HepG2 (cell line): ENCODE measurements around the gene HYPK. TPM values are rescaled to one million over a fixed set of nuclear protein-coding genes. Genes with fewer than 3 reads are reported as not detected.

Source experiments
- AGO2 ChIP-seq: fragments of 200-400 bp; formaldehyde crosslinking; optimal IDR thresholded peaks from 2 replicates; pipeline ENCODE3; 2017; ENCODE audit warnings: mild to moderate bottlenecking, low read depth, low read length, moderate library complexity
- BHLHE40 ChIP-seq: IDR thresholded peaks from 2 replicates; pipeline ENCODE4 v1.6.1; 2011; ENCODE audit warnings: low read length, improper control_type of control experiment
- CREM ChIP-seq, 2 experiments: sonication (generic) in 1 of 2; formaldehyde crosslinking in 1 of 2; IDR thresholded peaks; 2 replicates each; pipeline versions ENCODE4 v1.4.0 to v1.6.1; 2016 to 2020; ENCODE audit warnings: antibody characterized with exemption in 1 of 2, mild to moderate bottlenecking in 1 of 2, missing genetic modification reagents in 1 of 2
- FOXP1 ChIP-seq, 2 experiments: fragments of 450-650 bp in 1 of 2; IDR thresholded peaks; 2 replicates each; pipeline ENCODE4 v1.6.1; 2017 to 2018; ENCODE audit warnings: antibody characterized with exemption in 1 of 2
- HDAC1 ChIP-seq: sonication (generic); formaldehyde crosslinking; IDR thresholded peaks from 2 replicates; pipeline ENCODE4 v1.5.1; 2020; ENCODE audit warnings: mild to moderate bottlenecking, missing genetic modification reagents
- NR2F1 ChIP-seq, 2 experiments: fragments of 450-650 bp in 1 of 2; formaldehyde crosslinking in 1 of 2; IDR thresholded peaks; 2 replicates each; pipeline versions ENCODE4 v1.5.0 to v1.6.1; 2016 to 2020; ENCODE audit warnings: mild to moderate bottlenecking in 1 of 2, missing compliant biosample characterization in 1 of 2, missing genetic modification reagents in 1 of 2, moderate library complexity in 1 of 2
- PAXIP1 ChIP-seq: sonication (generic); formaldehyde crosslinking; conservative IDR thresholded peaks from 2 replicates; pipeline ENCODE4 v1.4.0; 2020; ENCODE audit warnings: mild to moderate bottlenecking, missing genetic modification reagents, moderate library complexity
- RCOR2 ChIP-seq: IDR thresholded peaks from 2 replicates; pipeline ENCODE4 v1.6.1; 2016; ENCODE audit warnings: missing biosample characterization, missing genetic modification reagents
- RFX3 ChIP-seq: IDR thresholded peaks from 2 replicates; pipeline ENCODE4 v1.6.1; 2016; ENCODE audit warnings: missing biosample characterization, missing genetic modification reagents
- SNAPC4 ChIP-seq: sonication (generic); formaldehyde crosslinking; IDR thresholded peaks from 2 replicates; pipeline ENCODE4 v1.4.0; 2020; ENCODE audit warnings: mild to moderate bottlenecking, missing genetic modification reagents
- SP1 ChIP-seq, 2 experiments: fragments of 450-650 bp in 1 of 2; sonication (generic) in 1 of 2; formaldehyde crosslinking in 1 of 2; IDR thresholded peaks; 2 replicates each; pipeline versions ENCODE4 v1.4.0 to v1.6.1; 2016 to 2020; ENCODE audit warnings: missing genetic modification reagents in 1 of 2
- SRSF1 ChIP-seq: fragments of 200-400 bp; formaldehyde crosslinking; optimal IDR thresholded peaks from 2 replicates; pipeline ENCODE3; 2017; ENCODE audit warnings: mild to moderate bottlenecking, low read depth, low read length, moderate library complexity
- YEATS4 ChIP-seq: sonication (generic); formaldehyde crosslinking; IDR thresholded peaks from 2 replicates; pipeline ENCODE4 v1.4.0; 2020; ENCODE audit warnings: missing genetic modification reagents, borderline replicate concordance
- ZNF20 ChIP-seq: sonication (generic); formaldehyde crosslinking; IDR thresholded peaks from 2 replicates; pipeline ENCODE4 v1.4.0; 2020; ENCODE audit warnings: mild to moderate bottlenecking, moderate library complexity, missing genetic modification reagents
- ZNF253 ChIP-seq: sonication (generic); formaldehyde crosslinking; IDR thresholded peaks from 2 replicates; pipeline ENCODE4 v1.8.0; 2022; ENCODE audit warnings: mild to moderate bottlenecking, missing genetic modification reagents, borderline replicate concordance
- ZNF430 ChIP-seq: sonication (generic); formaldehyde crosslinking; IDR thresholded peaks from 2 replicates; pipeline ENCODE4 v1.9.0; 2021; ENCODE audit warnings: mild to moderate bottlenecking, missing genetic modification reagents
- ZNF670 ChIP-seq: sonication (generic); formaldehyde crosslinking; IDR thresholded peaks from 2 replicates; pipeline ENCODE4 v1.8.0; 2022; ENCODE audit warnings: mild to moderate bottlenecking, missing genetic modification reagents, borderline replicate concordance
- ZNF724P ChIP-seq: sonication (generic); formaldehyde crosslinking; IDR thresholded peaks from 2 replicates; pipeline ENCODE4 v1.8.0; 2022; ENCODE audit warnings: missing genetic modification reagents, borderline replicate concordance
- ZNF747 ChIP-seq: sonication (generic); formaldehyde crosslinking; IDR thresholded peaks from 2 replicates; pipeline ENCODE4 v1.8.1; 2023; ENCODE audit warnings: missing genetic modification reagents, mild to moderate bottlenecking, borderline replicate concordance
- ZNF788 ChIP-seq: sonication (generic); formaldehyde crosslinking; IDR thresholded peaks from 2 replicates; pipeline ENCODE4 v1.5.0; 2020; ENCODE audit warnings: mild to moderate bottlenecking, missing genetic modification reagents, borderline replicate concordance
- ZZZ3 ChIP-seq: sonication (generic); formaldehyde crosslinking; IDR thresholded peaks from 2 replicates; pipeline ENCODE4 v1.4.0; 2020; ENCODE audit warnings: missing genetic modification reagents, mild to moderate bottlenecking, borderline replicate concordance
- polyA plus RNA-seq, 8 experiments: library from polyadenylated mRNA; depleted of rRNA in 3 of 8; stranded (reverse) in 7 of 8; unstranded in 1 of 8; fragments of >200 nt; fragmentation: Illumina TruSeq in 4 of 8; extraction: Trizol in 4 of 8; gene quantifications; 2 replicates each; pipeline versions ENCODE4 v1.2.1 to v1.2.3, GENCODE V29; 2011 to 2016; ENCODE audit warnings: low read depth in 4 of 8, missing spikeins in 1 of 8, mixed read lengths in 1 of 8; ENCODE audit not compliant: insufficient read depth in 1 of 8
- total RNA-seq, 5 experiments: library from RNA; depleted of rRNA; stranded (reverse); fragments of >200 nt; fragmentation: Illumina TruSeq; extraction: Trizol; gene quantifications; 2 replicates each; pipeline ENCODE4 v1.2.3, GENCODE V29; 2016; ENCODE audit warnings: low read depth in 1 of 5

HYPK gene
- total and polyA plus RNA-seq, 2 of the 13 experiments (the other 11 are each of a cell fraction or from before 2014, with no cell fraction given): 13.5 to 16.5 TPM

GRCh38 chr15:43791993-43792760, 8.2 kb upstream of the HYPK start, which contains the start of gene SERF2 (continued):
- peak; percentile 51 for TF ChIP-seq PAXIP1 (CRISPR knock-in tag)
- TF ChIP-seq ZNF430 (CRISPR knock-in tag): peak; percentile 47; the same call in 1 of the 2 replicates
- peak; percentile 39 for TF ChIP-seq SRSF1
- peak; percentile 86 for TF ChIP-seq SNAPC4 (CRISPR knock-in tag)
- peak; percentile 96 for TF ChIP-seq BHLHE40
- TF ChIP-seq AGO2: peak; percentile 96
- TF ChIP-seq YEATS4 (CRISPR knock-in tag): peak; percentile 89
- peak; percentile 57 for TF ChIP-seq HDAC1 (CRISPR knock-in tag)
- no peak for TF ChIP-seq SP1 (IDR thresholded peaks at IDR 0.05)
- TF ChIP-seq SP1 (CRISPR knock-in tag; IDR thresholded peaks at IDR 0.05): peak; percentile 87
- TF ChIP-seq ZZZ3 (CRISPR knock-in tag): 0 out of 2 replicates have a peak, but pooled peaks have one; percentile 38
- no peak for TF ChIP-seq RCOR2
- TF ChIP-seq FOXP1 (IDR thresholded peaks at IDR 0.05): no peak
- 0 out of 2 replicates have a peak, but pooled peaks have one; percentile 6 for TF ChIP-seq FOXP1 (CRISPR knock-in tag; IDR thresholded peaks at IDR 0.05)
- TF ChIP-seq CREM (IDR thresholded peaks at IDR 0.05): peak; percentile 72
- no peak for TF ChIP-seq CREM (CRISPR knock-in tag; IDR thresholded peaks at IDR 0.05)
- no peak; the same call in 1 of the 2 replicates for TF ChIP-seq ZNF253 (CRISPR knock-in tag)
- no peak; the same call in 1 of the 2 replicates for TF ChIP-seq ZNF724P (CRISPR knock-in tag)
- no peak for TF ChIP-seq ZNF670
- no peak for TF ChIP-seq RFX3 (CRISPR knock-in tag)
- peak; percentile 66; the same call in 1 of the 2 replicates for TF ChIP-seq ZNF20 (CRISPR knock-in tag)
- no peak for TF ChIP-seq NR2F1 (CRISPR knock-in tag; IDR thresholded peaks at IDR 0.05)
- TF ChIP-seq ZNF788 (CRISPR knock-in tag): peak; percentile 39; the same call in 1 of the 2 replicates
- no peak for TF ChIP-seq ZNF747 (CRISPR knock-in tag)
